WTC11 (cell line): ENCODE measurements around the gene COMTD1. TPM values are rescaled to one million over a fixed set of nuclear protein-coding genes. Genes with fewer than 3 reads are reported as not detected.

Experiments used
- ATAC-seq: fragments of 200-7000 bp; cut with Tn5 transposase; 2 replicates; pipeline ENCODE4 v1.10.0; 2021; ENCODE audit warnings: mild to moderate bottlenecking, moderate library complexity
- CTCF ChIA-PET: fragments of 300-600 bp; sonication (Branson Sonifier 250); formaldehyde crosslinking; loops from one replicate; lab custom pipeline; 2021; ENCODE audit warnings: antibody characterized with exemption; lab: Charles Lee
- POLR2A ChIA-PET: fragments of 350-600 bp; sonication (Branson Sonifier 250); formaldehyde crosslinking; loops from one replicate; lab custom pipeline; 2021; ENCODE audit warnings: antibody characterized with exemption; lab: Charles Lee
- DNase-seq: peaks from one replicate; pipeline ENCODE4 v3.0.0; 2021; ENCODE audit warnings: low spot score
- H3K27ac Mint-ChIP-seq: 2 replicates; pipeline ENCODE4 v1.8.0; 2021; ENCODE audit warnings: mixed read lengths
- H3K27me3 Mint-ChIP-seq: 2 replicates; pipeline ENCODE4 v1.8.0; 2021; ENCODE audit warnings: low read depth, mild to moderate bottlenecking, moderate library complexity, mixed read lengths
- H3K36me3 Mint-ChIP-seq: 2 replicates; pipeline ENCODE4 v1.8.0; 2021; ENCODE audit warnings: mixed read lengths
- H3K4me1 Mint-ChIP-seq: 2 replicates; pipeline ENCODE4 v1.8.0; 2022; ENCODE audit warnings: mixed read lengths
- H3K4me3 Mint-ChIP-seq: 2 replicates; pipeline ENCODE4 v1.8.0; 2021; ENCODE audit warnings: mild to moderate bottlenecking, moderate library complexity, mixed read lengths
- H3K9me3 Mint-ChIP-seq: 2 replicates; pipeline ENCODE4 v1.8.0; 2021; ENCODE audit warnings: mixed read lengths
- ATF2 ChIP-seq: sonication (generic); formaldehyde crosslinking; IDR thresholded peaks from 2 replicates; pipeline ENCODE4 v1.8.1; 2022; ENCODE audit warnings: low read depth, missing genetic modification reagents, borderline replicate concordance
- ATF3 ChIP-seq: sonication (generic); formaldehyde crosslinking; conservative IDR thresholded peaks from 2 replicates; pipeline ENCODE4 v1.8.1; 2022; ENCODE audit warnings: mild to moderate bottlenecking, missing genetic modification reagents
- CDX4 ChIP-seq: fragments of 250-450 bp; sonication (Bioruptor Pico); IDR thresholded peaks from 2 replicates; pipeline ENCODE4 v1.9.0; 2021; ENCODE audit warnings: moderate library complexity, mild to moderate bottlenecking, inconsistent platforms, borderline replicate concordance
- EMX1 ChIP-seq: fragments of 250-450 bp; sonication (Bioruptor Pico); IDR thresholded peaks from 2 replicates; pipeline ENCODE4 v1.8.0; 2021; ENCODE audit warnings: mild to moderate bottlenecking
- ESRRA ChIP-seq: sonication (generic); formaldehyde crosslinking; IDR thresholded peaks from 2 replicates; pipeline ENCODE4 v1.8.1; 2022; ENCODE audit warnings: mild to moderate bottlenecking, missing genetic modification reagents, borderline replicate concordance
- FOXK1 ChIP-seq: sonication (generic); formaldehyde crosslinking; IDR thresholded peaks from 2 replicates; pipeline ENCODE4 v1.8.0; 2022; ENCODE audit warnings: mild to moderate bottlenecking, moderate library complexity, missing genetic modification reagents
- IRF1 ChIP-seq: sonication (generic); formaldehyde crosslinking; IDR thresholded peaks from 2 replicates; pipeline ENCODE4 v1.8.0; 2023; ENCODE audit warnings: missing genetic modification reagents
- NFE2L1 ChIP-seq: sonication (generic); formaldehyde crosslinking; IDR thresholded peaks from 2 replicates; pipeline ENCODE4 v1.8.1; 2023; ENCODE audit warnings: missing genetic modification reagents
- NFYB ChIP-seq: sonication (generic); formaldehyde crosslinking; conservative IDR thresholded peaks from 2 replicates; pipeline ENCODE4 v1.8.0; 2022; ENCODE audit warnings: low read depth, missing genetic modification reagents
- NR1H2 ChIP-seq: sonication (generic); formaldehyde crosslinking; IDR thresholded peaks from 2 replicates; pipeline ENCODE4 v1.9.0; 2021; ENCODE audit warnings: mild to moderate bottlenecking, moderate library complexity, missing genetic modification reagents
- NR2C2 ChIP-seq: sonication (generic); formaldehyde crosslinking; IDR thresholded peaks from 2 replicates; pipeline ENCODE4 v1.8.0; 2022; ENCODE audit warnings: mild to moderate bottlenecking, missing genetic modification reagents
- OVOL2 ChIP-seq: fragments of 250-450 bp; sonication (Bioruptor Pico); IDR thresholded peaks from 2 replicates; pipeline ENCODE4 v1.9.0; 2021; ENCODE audit warnings: mild to moderate bottlenecking, borderline replicate concordance
- RELA ChIP-seq: sonication (generic); formaldehyde crosslinking; IDR thresholded peaks from 2 replicates; pipeline ENCODE4 v1.8.1; 2022; ENCODE audit warnings: missing genetic modification reagents, mild to moderate bottlenecking, borderline replicate concordance
- SOX15 ChIP-seq: fragments of 250-450 bp; sonication (Bioruptor Pico); IDR thresholded peaks from 2 replicates; pipeline ENCODE4 v1.9.0; 2021; ENCODE audit warnings: mild to moderate bottlenecking
- ZMAT4 ChIP-seq: fragments of 250-450 bp; sonication (Bioruptor Pico); IDR thresholded peaks from 2 replicates; pipeline ENCODE4 v1.9.0; 2021; ENCODE audit warnings: mild to moderate bottlenecking
- ZNF138 ChIP-seq: sonication (generic); formaldehyde crosslinking; conservative IDR thresholded peaks from 2 replicates; pipeline ENCODE4 v1.8.1; 2022; ENCODE audit warnings: mild to moderate bottlenecking, moderate library complexity, missing genetic modification reagents
- ZNF219 ChIP-seq: sonication (generic); formaldehyde crosslinking; IDR thresholded peaks from 2 replicates; pipeline ENCODE4 v1.8.0; 2023; ENCODE audit warnings: missing genetic modification reagents, mild to moderate bottlenecking, borderline replicate concordance
- ZNF232 ChIP-seq: sonication (generic); formaldehyde crosslinking; IDR thresholded peaks from 2 replicates; pipeline ENCODE4 v1.8.0; 2022; ENCODE audit warnings: mild to moderate bottlenecking, missing genetic modification reagents
- ZNF396 ChIP-seq: fragments of 250-450 bp; sonication (Bioruptor Pico); IDR thresholded peaks from 2 replicates; pipeline ENCODE4 v1.8.0; 2021; ENCODE audit warnings: mild to moderate bottlenecking, moderate library complexity, borderline replicate concordance
- total RNA-seq: library from RNA; stranded (reverse); gene quantifications from 3 replicates; pipeline ENCODE4 v1.2.3, GENCODE V29; 2021
- TF ChIP-seq, protein P1 (sequence below): sonication (generic); formaldehyde crosslinking; IDR thresholded peaks from 2 replicates; pipeline ENCODE4 v1.8.1; 2023; ENCODE audit warnings: mild to moderate bottlenecking, moderate library complexity, missing genetic modification reagents
- TF ChIP-seq, protein P2 (sequence below): sonication (generic); formaldehyde crosslinking; IDR thresholded peaks from 2 replicates; pipeline ENCODE4 v1.8.0; 2023; ENCODE audit warnings: mild to moderate bottlenecking, missing genetic modification reagents

The COMTD1 gene
- total RNA-seq, 1 experiment from 2014 or later, result 47.8 TPM

DNA sequence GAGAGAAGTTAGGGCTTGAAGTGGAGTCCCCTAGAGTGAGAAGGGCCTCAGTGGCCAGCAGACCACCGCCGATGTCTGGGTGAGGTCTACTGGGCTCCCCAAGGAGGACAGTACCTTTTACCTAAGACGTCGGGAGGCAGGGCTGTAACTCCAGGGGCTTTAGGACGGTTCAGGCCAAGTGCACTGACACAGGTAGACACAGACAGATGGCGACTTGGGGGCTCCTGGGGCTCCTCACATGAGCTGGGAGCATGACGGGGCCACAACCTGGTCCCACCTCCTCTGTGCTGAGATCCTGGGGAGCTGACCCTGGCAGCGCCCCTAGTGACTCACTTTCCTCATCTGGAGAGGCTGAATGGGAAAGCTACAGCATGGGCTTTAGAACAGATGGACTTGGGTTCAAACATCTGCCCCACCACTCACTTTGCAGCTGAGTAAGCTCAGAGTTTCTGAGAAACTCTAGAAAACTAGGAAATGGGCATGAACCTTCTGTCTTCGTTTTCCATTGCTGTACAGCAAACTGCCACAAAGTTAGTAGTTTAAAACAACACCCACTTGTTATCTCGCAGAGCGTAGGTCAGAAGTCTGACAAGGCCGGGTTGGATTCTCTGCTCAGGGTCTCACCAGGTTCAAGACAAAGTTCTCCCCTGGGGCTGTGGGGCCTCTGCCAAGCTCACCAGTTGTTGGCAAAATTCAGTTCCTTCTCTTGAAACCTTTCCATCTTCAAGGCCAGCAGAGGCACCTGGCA is 4.7 kb upstream of the COMTD1 start (continued):
- no peak for TF ChIP-seq FOXK1 (CRISPR knock-in tag)
- TF ChIP-seq OVOL2 (CRISPR knock-in tag), result no peak
- no peak for TF ChIP-seq CDX4
- TF ChIP-seq NR1H2 (CRISPR knock-in tag), result no peak
- no peak for TF ChIP-seq NFE2L1
- TF ChIP-seq ZNF396 (CRISPR knock-in tag), result no peak

DNA sequence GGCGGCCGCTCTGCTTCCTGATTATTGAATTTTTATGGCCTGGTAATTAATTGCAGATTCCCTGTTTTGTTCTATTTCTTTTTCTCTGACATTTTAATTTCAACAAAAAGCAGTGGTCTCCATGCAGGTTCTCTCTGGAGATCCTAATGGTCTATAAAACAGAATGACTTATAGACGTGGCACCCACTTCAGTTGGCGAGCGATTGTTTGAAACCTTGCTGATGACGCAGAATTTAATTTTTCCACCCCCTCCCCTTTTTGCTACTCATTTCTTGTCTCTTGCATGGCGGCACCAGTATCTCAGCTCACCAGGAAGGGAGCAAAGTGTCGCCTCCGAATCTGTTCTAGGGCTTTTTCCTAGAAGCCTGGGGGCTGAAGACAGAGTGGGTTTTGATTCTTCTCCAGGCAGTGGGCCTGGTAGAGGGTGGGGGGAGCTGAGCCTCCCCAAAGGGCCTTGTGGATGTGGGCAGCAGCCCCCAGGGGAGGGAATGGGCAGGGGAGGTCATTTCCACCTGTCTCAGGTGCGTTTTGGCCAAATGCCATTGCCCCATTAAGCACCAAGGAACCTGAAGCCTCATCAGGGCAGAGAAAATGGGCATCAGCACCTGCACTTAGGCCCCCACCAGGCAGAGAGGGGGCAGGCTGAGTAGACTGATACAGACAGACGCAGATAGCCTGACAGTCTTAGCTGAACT is 3.5 kb upstream of the COMTD1 start:
- Mint-ChIP-seq H3K4me1 (peaks cover 2% of the 10 kb centered on the region), H3K36me3 (no peaks in the 10 kb centered on the region), H3K9me3 (no peaks in the 10 kb centered on the region), H3K27me3 (no peaks in the 10 kb centered on the region; the same call in 1 of the 2 replicates)
- DNase-seq, result no peak
- ChIA-PET POLR2A (no interaction called here), CTCF (interaction anchor here (1.1 to 2.4 kb wide), 3 partner anchors 52 to 220 kb away, joined by 3 to 15 read pairs (median 3); no protein-coding TSS in a partner anchor)
- TF ChIP-seq ZNF232 (CRISPR knock-in tag), result no peak
- no peak for TF ChIP-seq NR1H2 (CRISPR knock-in tag)
- no peak for TF ChIP-seq EMX1
- no peak for TF ChIP-seq RELA (CRISPR knock-in tag)
- TF ChIP-seq, protein P1, sequence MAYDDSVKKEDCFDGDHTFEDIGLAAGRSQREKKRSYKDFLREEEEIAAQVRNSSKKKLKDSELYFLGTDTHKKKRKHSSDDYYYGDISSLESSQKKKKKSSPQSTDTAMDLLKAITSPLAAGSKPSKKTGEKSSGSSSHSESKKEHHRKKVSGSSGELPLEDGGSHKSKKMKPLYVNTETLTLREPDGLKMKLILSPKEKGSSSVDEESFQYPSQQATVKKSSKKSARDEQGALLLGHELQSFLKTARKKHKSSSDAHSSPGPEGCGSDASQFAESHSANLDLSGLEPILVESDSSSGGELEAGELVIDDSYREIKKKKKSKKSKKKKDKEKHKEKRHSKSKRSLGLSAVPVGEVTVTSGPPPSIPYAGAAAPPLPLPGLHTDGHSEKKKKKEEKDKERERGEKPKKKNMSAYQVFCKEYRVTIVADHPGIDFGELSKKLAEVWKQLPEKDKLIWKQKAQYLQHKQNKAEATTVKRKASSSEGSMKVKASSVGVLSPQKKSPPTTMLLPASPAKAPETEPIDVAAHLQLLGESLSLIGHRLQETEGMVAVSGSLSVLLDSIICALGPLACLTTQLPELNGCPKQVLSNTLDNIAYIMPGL (CRISPR knock-in tag), result no peak
- no peak for TF ChIP-seq ZNF219 (CRISPR knock-in tag)
- no peak for TF ChIP-seq NFYB (CRISPR knock-in tag)
- TF ChIP-seq ZNF138 (CRISPR knock-in tag), result no peak
- no peak for TF ChIP-seq SOX15
- TF ChIP-seq ZMAT4 (CRISPR knock-in tag), result no peak
- TF ChIP-seq NR2C2 (CRISPR knock-in tag), result no peak
- no peak for TF ChIP-seq IRF1 (CRISPR knock-in tag)
- TF ChIP-seq, protein P2, sequence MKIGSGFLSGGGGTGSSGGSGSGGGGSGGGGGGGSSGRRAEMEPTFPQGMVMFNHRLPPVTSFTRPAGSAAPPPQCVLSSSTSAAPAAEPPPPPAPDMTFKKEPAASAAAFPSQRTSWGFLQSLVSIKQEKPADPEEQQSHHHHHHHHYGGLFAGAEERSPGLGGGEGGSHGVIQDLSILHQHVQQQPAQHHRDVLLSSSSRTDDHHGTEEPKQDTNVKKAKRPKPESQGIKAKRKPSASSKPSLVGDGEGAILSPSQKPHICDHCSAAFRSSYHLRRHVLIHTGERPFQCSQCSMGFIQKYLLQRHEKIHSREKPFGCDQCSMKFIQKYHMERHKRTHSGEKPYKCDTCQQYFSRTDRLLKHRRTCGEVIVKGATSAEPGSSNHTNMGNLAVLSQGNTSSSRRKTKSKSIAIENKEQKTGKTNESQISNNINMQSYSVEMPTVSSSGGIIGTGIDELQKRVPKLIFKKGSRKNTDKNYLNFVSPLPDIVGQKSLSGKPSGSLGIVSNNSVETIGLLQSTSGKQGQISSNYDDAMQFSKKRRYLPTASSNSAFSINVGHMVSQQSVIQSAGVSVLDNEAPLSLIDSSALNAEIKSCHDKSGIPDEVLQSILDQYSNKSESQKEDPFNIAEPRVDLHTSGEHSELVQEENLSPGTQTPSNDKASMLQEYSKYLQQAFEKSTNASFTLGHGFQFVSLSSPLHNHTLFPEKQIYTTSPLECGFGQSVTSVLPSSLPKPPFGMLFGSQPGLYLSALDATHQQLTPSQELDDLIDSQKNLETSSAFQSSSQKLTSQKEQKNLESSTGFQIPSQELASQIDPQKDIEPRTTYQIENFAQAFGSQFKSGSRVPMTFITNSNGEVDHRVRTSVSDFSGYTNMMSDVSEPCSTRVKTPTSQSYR (CRISPR knock-in tag), result no peak
- no peak for TF ChIP-seq ATF2
- no peak for TF ChIP-seq ESRRA (CRISPR knock-in tag)
- no peak for TF ChIP-seq ATF3
- TF ChIP-seq, all 79 proteins: peak for 0
- no peak for ATAC-seq
- H3K4me3 Mint-ChIP-seq, result no peak overlapping the region
- no peak overlapping the region for H3K27ac Mint-ChIP-seq
